Tibial nerve (tissue), 4 donors: ENCODE results near the gene ARHGAP25.

Source experiments
- CTCF ChIP-seq, 5 experiments: fragments of 200-600 bp in 3 of 5; fragments of 450-650 bp in 2 of 5; sonication (generic) in 3 of 5; IDR thresholded peaks; one replicate each; pipeline ENCODE4 v1.5.1; 2016 to 2019; ENCODE audit warnings: antibody characterized with exemption in 5 of 5, mild to moderate bottlenecking in 3 of 5, moderate library complexity in 2 of 5
- EP300 ChIP-seq, 2 donors: sonication (generic); formaldehyde crosslinking; IDR thresholded peaks; one replicate each; pipeline ENCODE4 v1.6.1; 2017; ENCODE audit warnings: antibody characterized with exemption in 2 of 2, mild to moderate bottlenecking in 1 of 2
- POLR2A ChIP-seq, 2 donors: fragments of 450-650 bp; IDR thresholded peaks; one replicate each; pipeline ENCODE4 v1.6.1; 2017; ENCODE audit warnings: antibody characterized with exemption in 2 of 2, mild to moderate bottlenecking in 2 of 2, moderate library complexity in 2 of 2

GRCh38 chr2:68838641-68839040 lies 104.0 kb downstream of the ARHGAP25 start:
- TF ChIP-seq CTCF (IDR thresholded peaks at IDR 0.05) (no peak), POLR2A (IDR thresholded peaks at IDR 0.05) (no peak), EP300 (IDR thresholded peaks at IDR 0.05) (no peak)
